H54 (cell line): ENCODE data around the gene SP5.
"Not testable (repeated sequence)": the region's sequence is repeated elsewhere in the genome, so short reads cannot be mapped to it uniquely, and the experiment has no call there.

Experiments used
- DNase-seq: peaks from one replicate; pipeline ENCODE4 v3.0.0; 2011; ENCODE audit warnings: low spot score, mixed read lengths; ENCODE audit not compliant: insufficient read length
- FAIRE-seq: peaks from 3 replicates; lab custom pipeline; 2011; peaks lifted over from hg19 to GRCh38; lab: Jason Lieb, UNC
- POLR2A ChIP-seq: IDR thresholded peaks from 2 replicates; pipeline ENCODE4 v1.6.1; 2011; ENCODE audit warnings: low read depth, mild to moderate bottlenecking, low read length

Gene SP5

DNA sequence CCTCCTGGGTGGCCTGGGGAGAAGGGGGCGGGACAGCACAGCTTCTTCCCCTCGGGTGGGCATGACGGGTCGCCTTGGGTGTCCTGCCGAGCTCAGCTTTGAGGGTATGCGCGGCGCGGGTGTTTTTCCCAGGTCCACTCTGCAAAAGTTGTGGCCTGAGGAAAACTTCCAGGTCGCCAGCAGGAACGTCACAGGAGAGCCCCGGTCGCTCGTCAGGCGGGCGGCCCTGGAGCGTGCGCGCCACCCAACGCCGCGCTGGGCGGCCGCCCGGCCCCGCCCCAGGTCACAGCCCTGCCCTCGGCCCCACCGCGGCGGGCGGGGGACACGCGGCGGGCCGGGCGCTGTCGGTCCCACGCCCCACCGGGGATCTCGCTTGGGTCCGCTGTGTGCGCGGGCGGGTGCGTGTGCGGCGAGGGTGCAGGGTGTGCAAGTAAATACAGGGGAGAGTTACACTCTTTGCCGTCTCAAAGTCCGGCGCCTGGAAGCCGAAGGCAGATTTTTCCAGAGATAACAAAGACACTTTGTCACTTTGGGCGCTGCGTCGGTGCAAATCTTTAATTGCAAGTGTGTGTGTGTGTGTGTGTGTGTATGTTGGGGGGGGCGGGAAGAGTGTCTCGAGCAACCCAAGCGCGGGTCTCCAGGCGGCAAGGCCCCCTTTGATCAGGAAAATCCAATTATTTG, 616 bp upstream of the SP5 start:
- TF ChIP-seq POLR2A, result no peak
- DNase-seq (peak; percentile 48), FAIRE-seq (no peak)

DNA sequence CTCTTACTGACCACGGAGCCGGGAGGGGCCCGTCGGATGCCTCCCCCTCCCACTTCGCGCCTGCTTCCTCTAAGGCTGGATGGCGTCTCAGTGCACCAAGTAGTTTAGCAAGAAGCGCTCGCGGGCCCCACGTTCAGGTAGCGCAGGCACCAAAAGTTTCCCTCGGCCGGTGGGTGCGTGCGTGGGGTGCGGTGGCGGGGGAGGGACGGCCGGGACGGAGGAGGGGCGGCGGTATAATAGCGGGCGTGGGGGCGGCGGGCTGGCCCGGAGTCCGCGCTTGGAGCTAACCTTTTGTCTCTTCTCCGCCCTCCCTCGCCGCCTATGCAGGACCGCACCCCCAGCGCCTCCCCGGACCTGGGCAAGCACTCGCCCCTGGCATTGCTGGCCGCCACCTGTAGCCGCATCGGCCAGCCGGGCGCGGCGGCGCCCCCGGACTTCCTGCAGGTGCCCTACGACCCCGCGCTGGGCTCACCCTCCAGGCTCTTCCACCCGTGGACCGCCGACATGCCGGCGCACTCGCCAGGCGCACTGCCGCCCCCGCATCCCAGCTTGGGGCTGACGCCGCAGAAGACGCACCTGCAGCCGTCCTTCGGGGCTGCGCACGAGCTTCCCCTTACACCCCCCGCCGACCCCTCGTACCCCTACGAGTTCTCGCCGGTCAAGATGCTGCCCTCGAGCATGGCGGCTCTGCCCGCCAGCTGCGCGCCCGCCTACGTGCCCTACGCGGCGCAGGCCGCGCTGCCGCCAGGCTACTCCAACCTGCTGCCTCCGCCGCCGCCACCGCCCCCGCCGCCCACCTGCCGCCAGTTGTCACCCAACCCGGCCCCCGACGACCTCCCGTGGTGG, 1.0 kb downstream of the SP5 start:
- FAIRE-seq (no peak), DNase-seq (no peak)
- TF ChIP-seq POLR2A, result no peak

DNA sequence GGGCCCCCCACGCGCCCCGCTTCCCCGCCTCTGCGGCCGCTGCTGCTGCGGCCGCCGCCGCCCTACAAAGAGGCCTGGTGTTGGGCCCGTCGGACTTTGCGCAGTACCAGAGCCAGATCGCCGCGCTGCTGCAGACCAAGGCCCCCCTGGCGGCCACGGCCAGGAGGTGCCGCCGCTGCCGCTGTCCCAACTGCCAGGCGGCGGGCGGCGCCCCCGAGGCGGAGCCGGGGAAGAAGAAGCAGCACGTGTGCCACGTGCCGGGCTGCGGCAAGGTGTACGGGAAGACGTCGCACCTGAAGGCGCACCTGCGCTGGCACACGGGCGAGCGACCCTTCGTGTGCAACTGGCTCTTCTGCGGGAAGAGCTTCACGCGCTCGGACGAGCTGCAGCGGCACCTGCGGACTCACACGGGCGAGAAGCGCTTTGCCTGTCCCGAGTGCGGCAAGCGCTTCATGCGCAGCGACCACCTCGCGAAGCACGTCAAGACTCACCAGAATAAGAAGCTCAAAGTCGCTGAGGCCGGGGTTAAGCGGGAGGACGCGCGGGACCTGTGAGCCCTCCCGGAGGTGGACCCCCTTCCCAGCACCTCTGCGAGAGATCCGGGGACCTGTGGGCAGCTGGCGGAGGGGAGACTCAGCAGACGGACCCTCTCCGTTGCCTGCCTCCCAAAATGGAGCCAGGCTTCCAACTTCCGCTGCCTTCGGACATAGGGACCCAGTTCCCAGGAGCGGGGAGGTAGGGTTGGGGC, 1.9 kb downstream of the SP5 start:
- DNase-seq (no peak), FAIRE-seq (no peak)
- no peak for TF ChIP-seq POLR2A

DNA sequence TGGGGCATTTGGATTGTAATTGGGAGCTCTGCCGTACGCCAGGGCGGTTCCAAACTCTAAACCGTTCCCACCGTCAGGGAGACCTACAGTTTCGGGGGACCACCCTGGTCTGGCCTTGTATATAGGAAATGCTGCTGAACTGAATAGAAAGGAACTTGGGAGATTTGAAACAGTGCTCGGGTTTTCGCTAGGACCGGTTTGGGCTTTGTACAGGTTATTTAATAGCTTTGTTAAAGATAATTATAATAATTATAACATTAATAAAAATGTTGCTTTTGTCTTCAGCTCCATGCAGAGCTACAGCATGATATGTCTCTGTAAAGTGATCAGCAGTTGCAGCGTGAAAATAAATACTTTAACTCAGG, 2.4 kb downstream of the SP5 start:
- FAIRE-seq, result no peak
- DNase-seq, result no peak
- TF ChIP-seq POLR2A, result no peak

DNA sequence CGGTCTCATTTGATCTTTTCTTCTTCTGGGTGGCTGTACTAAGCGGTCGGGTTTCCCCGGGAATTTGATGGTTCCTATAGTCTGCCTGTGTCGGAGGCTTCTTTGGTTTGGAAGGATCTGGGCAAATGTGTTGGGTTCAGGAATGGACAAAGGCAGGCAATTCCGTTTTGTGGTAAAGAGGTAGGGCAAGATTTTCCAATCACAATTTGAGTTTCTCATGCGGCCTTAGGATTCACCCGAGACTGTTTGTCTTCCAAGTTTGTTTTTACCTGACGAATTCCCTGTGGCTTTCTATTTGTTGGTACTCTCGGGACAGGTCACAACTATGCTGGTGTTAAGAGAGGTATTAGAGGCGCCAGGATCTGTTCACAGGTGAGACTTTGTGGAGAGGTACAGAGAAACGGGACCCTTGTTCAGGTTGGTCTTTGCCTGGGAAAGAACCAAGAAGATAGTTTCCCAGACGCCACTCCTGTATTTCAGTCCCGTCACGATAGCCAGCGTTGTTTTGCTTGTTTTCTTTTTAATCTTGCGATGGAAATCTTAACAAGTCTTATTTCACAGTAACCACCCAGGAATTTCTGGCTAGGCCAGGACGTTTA, 3.0 kb downstream of the SP5 start:
- no peak for TF ChIP-seq POLR2A
- DNase-seq (no peak), FAIRE-seq (no peak)

DNA sequence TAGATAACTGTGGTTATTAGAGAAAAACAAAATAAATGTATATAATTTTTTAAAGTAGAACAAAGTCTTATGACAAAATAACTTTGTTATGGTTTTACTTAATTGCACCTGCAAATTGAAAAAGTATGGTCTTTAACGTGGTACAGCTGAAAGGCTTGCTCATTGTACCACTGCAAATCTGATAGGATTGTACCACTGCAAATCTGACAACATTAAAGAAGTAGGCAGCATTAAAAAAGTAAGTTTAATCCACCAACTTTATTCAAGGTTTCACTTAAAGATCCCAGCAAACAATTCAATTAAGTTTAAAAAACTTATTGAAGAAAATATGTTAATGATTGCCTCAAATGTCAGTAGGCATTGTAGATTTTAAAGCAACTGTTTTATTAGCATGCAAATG, 4.7 kb downstream of the SP5 start:
- DNase-seq, result no peak
- TF ChIP-seq POLR2A, result no peak
- FAIRE-seq, result no peak

DNA sequence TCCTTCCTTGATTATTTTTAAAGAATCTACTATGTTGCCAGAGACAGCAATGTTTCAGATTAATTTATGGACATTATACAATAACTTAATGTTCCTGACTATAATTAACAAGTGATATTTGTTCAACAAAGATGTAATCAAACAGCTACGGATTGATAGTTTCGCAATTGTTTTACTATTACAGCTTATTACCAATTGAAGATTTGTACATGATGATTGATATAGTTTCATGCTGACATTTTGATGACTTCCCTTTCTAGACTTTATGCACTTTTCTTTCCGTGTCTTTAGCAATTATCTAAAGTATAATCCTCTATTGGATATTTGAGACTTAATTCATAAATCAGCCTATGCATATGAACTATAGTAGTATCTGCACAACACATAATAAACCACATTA, 6.5 kb downstream of the SP5 start:
- no peak for FAIRE-seq
- TF ChIP-seq POLR2A, result no peak

DNA sequence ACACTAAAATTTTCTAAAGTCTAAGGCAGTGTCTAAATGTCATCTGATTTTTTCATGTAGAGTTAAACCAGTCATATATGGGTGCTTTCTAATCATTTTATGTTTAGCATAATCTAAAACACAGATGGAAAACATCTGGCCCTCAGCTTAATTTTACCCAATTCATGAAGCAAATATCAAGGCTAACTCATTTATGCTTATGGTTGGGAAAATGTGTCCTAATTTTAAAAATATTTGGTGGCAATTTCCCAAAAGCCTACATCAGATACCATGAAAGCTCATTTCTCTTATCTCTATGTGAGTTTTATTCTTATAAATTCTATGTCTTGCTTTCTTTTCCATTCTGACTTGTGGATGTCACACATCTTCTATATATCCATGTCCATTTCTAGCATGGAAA, 7.2 kb downstream of the SP5 start:
- no peak for TF ChIP-seq POLR2A
- FAIRE-seq (no peak), DNase-seq (no peak)

More for the DNA sequence above, 6.5 kb downstream of the SP5 start:
- no peak for DNase-seq

DNA sequence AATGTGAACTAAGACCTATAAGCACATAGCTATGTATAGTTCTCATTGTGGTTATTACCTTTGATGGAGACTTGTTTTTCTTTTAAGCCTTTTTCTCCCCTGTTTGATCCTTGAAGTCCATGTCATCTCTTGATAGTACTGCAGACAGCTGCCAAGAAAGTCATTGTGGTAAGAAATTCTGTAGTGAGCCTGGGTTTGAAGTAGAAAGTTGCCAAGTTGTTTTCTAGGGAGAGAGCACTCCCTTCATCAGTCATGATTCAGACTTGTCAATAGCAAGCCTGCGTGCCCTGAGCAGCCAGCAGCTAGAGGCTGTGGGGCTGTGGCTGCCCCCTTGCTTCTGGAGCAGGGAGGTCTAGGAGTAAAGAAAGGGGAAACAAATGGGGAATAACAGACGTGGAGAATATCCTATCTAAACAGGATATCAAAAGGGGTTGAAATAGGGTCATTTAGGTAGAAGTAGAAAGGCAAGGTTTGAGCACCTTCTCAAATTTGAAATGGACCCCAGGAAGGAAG, 8.4 kb downstream of the SP5 start:
- TF ChIP-seq POLR2A, result no peak
- no peak for FAIRE-seq
- no peak for DNase-seq

DNA sequence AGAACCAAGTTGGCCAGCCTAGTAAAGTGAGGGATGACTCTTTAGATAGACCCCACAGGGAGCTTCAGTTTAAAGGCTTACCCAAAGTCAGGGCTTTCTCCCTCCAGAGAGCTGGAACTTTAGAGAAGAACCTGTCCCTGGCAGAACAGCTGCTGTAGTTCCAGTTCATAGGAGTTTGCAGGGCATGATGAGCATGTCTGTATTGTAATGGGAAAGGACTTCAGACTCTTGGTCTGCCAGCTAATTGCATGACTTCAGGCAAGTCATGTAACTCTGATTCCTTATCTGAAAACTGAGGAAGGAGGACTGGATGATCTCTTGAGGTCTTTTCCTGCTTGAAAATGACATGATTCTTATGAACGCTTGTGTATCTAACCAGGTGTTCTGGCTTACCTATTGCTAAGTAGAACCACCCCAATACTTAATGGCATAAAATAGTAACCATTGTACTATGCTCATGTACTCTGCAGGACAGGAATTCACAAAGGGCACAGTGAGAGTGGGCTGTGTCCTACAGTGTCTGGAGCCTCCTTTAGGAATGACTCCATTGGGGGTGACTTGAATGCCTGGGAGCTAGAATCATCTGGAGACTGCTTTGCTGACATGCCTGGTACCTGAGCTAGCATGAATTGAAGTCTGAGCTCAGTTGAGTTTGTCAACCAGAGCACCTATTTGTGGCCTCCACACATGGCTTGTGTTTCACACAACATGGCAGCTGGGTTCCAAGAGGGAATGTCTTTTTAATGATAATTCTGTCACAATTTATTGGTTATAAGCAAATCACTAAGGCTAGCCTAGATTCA, 18.9 kb downstream of the SP5 start:
- no peak for TF ChIP-seq POLR2A
- FAIRE-seq (no peak), DNase-seq (no peak)

DNA sequence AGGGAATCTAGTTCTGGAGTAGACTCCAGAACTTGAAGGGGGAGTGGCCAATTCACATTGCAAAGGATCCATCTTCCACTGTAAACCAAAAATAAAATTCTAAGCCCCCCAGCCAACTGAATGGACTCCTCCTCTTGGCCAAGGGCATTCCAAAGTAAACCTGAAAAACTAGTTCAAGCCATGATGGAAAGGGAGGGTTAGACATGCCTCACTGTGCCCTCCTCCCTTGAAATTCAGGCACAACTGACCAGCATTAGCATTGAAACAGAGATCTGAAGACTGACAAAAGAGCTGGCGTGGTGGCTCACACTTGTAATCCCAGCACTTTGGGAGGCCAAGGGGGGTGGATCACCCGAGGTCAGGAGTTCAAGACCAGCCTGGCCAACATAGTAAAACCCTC, 19.5 kb downstream of the SP5 start:
- DNase-seq, FAIRE-seq: not testable (repeated sequence)

DNA sequence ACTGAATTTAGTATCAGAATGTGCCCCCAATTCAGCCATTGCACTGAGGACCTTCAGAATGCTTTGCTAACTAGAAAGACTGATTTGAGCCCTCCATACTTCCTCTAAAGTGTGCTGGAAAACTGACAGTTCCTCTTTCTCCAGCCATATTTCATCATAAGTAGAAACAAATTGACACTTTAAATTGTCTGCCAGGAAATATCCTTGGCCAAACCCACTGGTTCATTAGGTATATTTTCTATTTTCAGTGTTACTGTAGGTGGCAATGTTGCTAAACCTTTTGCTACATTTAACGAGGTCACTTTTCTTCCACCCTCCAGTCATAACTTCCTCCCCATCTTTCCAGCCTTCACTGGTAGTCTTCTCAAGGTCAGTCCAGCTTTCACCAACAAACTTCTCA, 21.5 kb downstream of the SP5 start:
- FAIRE-seq (no peak), DNase-seq (no peak)
- TF ChIP-seq POLR2A, result no peak

DNA sequence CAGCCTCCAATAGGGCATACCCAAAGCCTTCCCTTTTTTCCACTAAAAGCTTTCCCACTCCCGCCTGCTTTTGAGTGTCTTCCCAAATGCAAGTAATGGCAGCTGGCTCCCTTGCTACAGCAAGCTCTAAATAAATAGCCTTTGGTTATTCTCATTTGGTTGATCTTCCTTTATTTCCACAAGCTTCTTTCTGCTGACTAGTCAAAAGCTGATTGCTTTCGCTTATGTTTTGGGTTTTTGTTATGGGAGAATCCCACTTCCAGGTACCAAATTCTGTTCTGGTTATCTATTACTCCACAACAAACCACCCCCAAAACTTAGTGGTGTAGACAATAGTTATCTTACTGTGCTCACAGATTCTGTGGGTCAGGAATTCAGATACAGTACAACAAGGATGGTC, 22.3 kb downstream of the SP5 start:
- TF ChIP-seq POLR2A, result no peak
- FAIRE-seq (no peak), DNase-seq (no peak)
